ENCODE data around the gene CORIN.

DNA sequence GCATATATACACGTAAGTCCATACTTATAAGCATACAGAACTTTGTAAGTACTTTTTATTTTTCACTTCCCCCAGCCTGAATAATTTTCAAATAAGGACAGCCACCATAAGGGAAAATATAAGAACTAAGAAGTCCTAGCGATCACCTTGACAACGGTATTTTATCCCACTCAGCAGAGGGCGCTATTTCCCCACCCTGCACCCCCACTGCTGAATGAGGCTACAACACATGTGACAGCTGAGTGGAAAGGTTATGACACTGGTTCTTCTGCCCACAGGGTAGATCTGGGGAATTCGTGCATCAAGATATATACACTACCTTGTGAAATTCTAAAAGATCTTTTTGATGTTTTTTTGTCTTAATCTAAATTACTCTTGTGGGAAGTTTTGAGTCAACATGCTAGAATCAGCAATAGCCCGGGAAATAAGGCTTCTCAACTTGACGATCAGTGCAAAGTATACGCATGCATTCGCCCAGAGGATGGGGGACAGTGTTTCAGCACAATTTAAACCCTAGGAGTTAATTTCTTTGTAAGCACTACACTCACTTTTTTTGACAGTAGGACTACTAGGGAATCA is 151.5 kb downstream of the CORIN start:
- TF ChIP-seq RCOR1 (IDR thresholded peaks at IDR 0.05; ENCODE audit: insufficient replicate concordance, low read length) (no peak), RAD21 (IDR thresholded peaks at IDR 0.05; ENCODE audit: low read length) (peak; percentile 68), NFE2L2 (IDR thresholded peaks at IDR 0.05; ENCODE audit: low read depth, low read length) (no peak), POLR2A (IDR thresholded peaks at IDR 0.05; ENCODE audit: low read depth, low read length) (no peak), FOS (IDR thresholded peaks at IDR 0.05; ENCODE audit: low read depth, low read length) (no peak), CHD1 (IDR thresholded peaks at IDR 0.05; ENCODE audit: low read depth, low read length) (no peak), MAFK (IDR thresholded peaks at IDR 0.05; ENCODE audit: low read depth, low read length) (no peak)
- TF ChIP-seq, protein P1, sequence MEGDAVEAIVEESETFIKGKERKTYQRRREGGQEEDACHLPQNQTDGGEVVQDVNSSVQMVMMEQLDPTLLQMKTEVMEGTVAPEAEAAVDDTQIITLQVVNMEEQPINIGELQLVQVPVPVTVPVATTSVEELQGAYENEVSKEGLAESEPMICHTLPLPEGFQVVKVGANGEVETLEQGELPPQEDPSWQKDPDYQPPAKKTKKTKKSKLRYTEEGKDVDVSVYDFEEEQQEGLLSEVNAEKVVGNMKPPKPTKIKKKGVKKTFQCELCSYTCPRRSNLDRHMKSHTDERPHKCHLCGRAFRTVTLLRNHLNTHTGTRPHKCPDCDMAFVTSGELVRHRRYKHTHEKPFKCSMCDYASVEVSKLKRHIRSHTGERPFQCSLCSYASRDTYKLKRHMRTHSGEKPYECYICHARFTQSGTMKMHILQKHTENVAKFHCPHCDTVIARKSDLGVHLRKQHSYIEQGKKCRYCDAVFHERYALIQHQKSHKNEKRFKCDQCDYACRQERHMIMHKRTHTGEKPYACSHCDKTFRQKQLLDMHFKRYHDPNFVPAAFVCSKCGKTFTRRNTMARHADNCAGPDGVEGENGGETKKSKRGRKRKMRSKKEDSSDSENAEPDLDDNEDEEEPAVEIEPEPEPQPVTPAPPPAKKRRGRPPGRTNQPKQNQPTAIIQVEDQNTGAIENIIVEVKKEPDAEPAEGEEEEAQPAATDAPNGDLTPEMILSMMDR (conservative IDR thresholded peaks at IDR 0.05; ENCODE audit: low read depth, low read length), result peak; percentile 71
- TF ChIP-seq, protein P2, sequence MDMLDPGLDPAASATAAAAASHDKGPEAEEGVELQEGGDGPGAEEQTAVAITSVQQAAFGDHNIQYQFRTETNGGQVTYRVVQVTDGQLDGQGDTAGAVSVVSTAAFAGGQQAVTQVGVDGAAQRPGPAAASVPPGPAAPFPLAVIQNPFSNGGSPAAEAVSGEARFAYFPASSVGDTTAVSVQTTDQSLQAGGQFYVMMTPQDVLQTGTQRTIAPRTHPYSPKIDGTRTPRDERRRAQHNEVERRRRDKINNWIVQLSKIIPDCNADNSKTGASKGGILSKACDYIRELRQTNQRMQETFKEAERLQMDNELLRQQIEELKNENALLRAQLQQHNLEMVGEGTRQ (IDR thresholded peaks at IDR 0.05; ENCODE audit: low read depth, low read length), result no peak
- TF ChIP-seq, protein P3, sequence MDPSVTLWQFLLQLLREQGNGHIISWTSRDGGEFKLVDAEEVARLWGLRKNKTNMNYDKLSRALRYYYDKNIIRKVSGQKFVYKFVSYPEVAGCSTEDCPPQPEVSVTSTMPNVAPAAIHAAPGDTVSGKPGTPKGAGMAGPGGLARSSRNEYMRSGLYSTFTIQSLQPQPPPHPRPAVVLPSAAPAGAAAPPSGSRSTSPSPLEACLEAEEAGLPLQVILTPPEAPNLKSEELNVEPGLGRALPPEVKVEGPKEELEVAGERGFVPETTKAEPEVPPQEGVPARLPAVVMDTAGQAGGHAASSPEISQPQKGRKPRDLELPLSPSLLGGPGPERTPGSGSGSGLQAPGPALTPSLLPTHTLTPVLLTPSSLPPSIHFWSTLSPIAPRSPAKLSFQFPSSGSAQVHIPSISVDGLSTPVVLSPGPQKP (IDR thresholded peaks at IDR 0.05; ENCODE audit: borderline replicate concordance, low read depth, low read length), result no peak
